GM19351 (cell line): ENCODE results near the gene CFAP70.

Experiments
- ATAC-seq: cut with Tn5 transposase; IDR thresholded peaks from one replicate; pipeline ENCODE4 v1.9.1; 2021; ENCODE audit warnings: mild to moderate bottlenecking, moderate library complexity; ENCODE audit not compliant: unreplicated experiment

Gene CFAP70

DNA sequence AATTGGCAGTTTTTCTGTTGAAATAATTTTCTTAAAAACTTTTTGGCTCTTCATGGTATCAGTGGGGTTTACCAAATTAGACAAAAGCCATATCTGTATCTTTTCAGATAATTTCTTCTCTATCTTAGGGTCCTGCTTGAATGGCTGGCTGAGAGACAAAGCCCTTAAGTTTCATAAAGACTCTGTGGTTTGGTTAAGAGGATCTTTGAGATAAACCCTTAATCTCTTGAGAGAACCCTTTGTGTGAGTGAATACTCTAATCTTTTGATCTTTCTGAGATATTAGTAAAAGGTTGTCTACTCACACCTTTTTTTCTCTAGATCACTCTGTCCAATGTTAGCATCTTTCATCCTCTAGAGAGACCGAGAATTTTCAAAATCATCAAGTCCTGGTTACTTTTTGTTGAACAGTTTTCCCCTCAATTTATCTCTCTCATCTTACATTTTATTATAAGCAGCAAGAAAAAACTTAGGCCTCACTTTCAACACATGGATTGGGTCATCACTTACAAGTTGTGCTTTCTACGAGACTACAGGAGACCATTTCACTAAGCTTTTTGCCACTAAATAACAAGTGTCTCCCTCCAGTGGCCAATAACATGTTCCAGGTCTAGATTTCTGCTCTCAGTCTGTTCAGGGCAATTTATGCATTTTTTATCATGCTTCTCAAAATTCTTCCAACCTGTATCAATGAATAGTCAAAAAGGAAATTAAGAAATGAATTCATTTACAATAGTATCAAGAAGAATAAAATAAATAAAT is 140.1 kb downstream of the CFAP70 start:
- no peak for ATAC-seq

DNA sequence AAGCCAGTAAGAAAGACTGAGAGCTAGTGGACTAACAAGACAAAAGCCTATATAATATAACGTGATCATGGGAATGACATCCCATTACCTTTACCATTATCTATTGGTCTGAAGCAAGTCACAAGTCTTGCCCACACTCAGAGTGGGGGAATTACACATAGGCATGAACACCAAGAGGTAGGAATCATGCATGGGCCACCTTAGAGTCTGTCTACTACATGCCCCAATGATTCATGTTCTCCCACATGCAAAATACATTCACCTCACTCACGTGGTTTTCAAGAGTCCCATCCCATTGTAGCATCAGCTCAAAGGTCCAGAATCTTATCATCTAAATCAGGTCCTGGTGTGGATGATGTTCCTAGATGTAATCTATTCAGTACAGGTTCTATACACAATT is 141.0 kb downstream of the CFAP70 start:
- ATAC-seq, result no peak

DNA sequence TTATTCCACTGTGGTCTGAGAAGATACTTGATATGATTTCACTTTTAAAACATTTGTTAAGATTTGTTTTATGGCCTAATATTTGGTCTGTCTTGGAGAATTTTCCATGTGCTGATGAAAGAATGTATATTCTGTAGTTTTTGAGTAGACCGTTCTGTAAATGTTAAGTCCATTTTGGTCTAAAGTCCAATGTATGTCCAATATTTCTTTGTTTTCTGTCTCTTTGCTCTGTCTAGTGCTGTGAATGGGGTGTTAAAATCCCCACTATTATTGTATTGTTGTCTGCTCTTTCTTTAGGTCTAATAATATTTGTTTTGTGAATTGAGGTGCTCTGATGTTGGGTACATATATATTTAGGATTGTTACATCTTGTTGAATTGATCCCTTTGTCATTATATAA is 142.9 kb downstream of the CFAP70 start:
- ATAC-seq, result no peak

DNA sequence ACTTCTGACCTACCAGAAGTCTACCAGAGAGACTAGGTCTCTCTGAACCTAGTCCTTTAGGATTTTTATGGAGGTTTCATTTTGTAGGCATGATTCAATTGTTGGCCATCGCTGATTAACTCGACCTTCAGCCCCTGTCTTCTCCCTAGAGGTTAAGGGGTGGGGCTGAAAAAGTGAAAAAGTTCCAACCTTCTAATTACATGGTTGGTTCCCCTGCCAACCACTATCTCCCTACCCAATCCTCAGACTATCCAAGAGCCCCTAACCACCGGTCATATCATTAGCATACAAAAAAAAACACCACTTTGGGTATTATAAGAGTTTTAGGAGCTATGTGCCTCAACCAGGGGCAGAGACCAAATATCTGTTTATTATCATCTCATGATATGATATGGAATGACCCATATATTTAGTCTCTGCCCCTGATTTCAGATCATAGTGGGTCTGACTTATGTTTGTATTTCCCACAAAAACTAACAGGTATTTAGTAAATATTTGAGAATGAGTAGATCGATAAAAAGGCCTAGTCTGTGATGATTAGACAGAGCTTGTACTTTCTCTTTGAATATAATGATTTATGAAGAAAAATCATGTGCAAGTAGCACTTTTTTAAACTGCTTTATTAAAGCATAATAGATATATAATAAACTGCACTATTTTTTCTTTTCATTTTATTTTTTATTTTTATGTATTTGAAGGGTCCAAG is 147.4 kb downstream of the CFAP70 start:
- ATAC-seq, result no peak

DNA sequence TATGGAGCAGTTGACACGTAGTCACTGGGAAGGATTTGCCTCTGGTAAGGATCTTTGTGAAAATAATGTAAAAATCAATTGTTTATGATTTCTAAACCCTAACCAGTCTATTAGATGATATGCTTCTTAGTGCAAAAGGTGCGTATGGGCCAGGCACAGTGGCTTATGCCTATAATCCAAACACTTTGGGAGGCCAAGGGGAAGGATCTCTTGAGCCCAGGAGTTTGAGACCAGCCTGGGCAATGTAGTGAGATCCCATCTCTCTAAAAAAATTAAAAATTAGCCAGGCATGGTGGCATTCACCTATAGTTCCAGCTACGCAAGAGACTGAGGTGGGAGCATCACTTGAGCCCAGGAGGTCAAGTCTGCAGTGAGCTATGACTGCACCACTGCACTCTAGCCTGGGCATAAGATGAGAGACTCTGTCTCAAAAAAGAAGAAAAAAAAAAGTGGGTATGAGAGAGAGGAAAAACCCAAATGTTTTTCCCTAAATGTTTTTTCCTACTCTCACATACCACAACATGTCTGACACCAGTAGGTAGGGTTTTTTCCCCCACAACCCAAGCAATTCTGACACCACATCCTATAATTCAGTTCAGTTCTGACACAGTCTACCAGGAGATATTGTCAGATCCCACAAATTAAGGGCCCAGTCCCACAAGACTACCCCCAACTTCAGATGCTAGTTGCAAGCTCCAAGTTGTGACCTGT is 148.1 kb downstream of the CFAP70 start:
- ATAC-seq, result no peak

DNA sequence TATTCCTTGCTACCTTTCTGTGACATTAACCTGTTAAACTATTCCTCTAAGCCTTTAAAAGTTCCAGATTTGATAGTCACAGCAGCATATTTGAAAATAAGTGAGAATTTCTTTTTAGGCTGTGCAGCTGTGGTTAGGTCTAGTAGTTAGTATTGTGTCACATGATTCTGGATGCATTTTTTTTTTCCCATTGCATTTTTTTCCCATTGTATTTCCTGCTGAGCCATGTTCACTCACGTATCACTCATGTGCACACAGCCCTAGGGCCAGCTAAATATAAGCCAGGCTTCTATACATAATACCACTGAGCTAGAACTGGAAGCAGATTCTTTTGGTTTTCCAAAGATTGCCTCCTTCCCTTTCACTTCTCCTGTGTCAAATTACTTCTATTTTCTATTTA is 149.0 kb downstream of the CFAP70 start:
- ATAC-seq, result no peak

DNA sequence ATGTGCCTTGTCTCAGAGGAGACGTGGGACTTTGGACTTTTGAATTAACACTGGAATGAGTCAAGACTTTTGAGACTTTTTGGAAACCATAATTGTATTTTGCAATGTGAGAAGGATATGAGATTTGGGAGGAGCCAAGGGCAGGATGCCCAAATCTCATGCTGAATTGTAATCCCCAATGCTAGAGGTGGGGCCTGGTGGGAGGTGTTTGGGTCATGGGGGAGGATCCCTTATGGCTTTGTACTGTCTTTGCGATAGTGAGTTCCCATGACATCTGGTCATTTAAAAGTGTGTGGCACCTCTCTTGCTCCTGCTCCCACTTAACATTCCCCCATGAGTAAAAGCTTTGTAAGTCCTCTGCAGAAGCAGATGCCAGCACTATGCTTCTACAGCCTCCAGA is 150.8 kb downstream of the CFAP70 start:
- no peak for ATAC-seq

DNA sequence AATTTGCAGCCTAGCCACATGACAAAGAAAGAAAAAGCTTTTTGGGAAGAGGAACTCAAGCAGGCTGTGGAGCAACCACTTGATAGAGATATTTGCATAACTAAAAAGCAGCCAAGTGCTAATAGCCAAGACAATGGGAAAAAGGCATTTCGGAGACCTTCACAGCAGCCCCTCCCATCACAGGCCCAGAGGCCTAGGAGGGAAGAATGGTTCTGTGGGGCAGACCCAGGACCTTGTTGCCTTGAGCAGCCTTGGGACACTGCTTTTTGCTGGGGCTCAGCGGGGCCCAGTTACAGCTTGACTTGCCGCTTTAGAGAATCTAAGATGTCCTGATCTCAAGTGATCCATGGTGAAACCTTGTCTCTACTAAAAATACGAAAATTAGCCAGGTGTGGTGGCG is 152.3 kb downstream of the CFAP70 start:
- ATAC-seq, result no peak

DNA sequence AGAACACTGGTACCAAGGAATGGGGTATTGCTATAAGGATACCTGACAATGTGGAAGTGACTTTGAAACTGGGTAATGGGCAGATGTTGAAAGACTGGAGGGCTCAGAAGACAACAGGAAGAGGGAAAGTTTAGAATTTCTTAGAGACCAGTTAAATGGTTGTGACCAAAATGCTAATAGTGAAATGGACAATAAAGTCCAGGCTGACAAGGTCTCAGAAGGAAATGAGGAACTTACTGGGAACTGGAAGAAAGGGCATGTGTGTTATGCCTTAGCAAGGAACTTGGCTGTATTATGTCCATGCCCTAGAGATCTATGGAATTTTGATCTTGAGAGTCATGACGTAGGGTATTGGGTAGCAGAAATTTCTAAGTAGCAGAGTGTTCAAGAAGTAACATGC is 152.8 kb downstream of the CFAP70 start:
- no peak for ATAC-seq

DNA sequence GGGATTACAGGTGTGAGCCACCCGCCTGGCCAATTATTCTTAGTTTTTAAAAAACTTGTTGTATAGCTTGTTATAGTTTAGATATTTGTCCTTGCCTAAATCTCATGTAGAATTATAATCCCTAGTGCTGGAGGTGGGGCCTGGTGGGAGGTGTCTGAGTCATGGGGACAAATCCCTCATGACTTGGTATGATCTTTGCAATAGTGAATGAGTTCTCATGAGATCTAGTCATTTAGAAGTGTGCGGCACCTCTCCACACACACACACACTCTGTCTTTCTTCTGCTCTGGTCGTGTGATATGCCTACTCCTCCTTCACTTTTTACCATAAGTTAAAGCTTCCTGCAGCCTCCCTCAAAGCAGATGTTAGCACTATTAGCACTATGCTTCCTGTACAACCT is 153.6 kb downstream of the CFAP70 start:
- no peak for ATAC-seq
